ENCODE measurements around the gene COQ10A. TPM values are rescaled to one million over a fixed set of nuclear protein-coding genes. Genes with fewer than 3 reads are reported as not detected.

COQ10A gene
- total and polyA plus RNA-seq, 2 of the 8 experiments (the other 6 are each of a cell fraction or from before 2014, with no cell fraction given) = 21.8 to 42.9 TPM

- no peak for TF ChIP-seq CTBP2 (IDR thresholded peaks at IDR 0.05; ENCODE audit: borderline replicate concordance, insufficient read depth, insufficient read length, low read length)
These were observed 43.1 kb upstream of the COQ10A start (continued) for GRCh38 chr12:56223571-56224101.
